GM12872 (cell line): Measurements from ENCODE around the gene RNPEPL1.

Experiments used
- CTCF ChIP-seq: IDR thresholded peaks from 3 replicates; pipeline ENCODE4 v1.5.1; 2011; ENCODE audit warnings: low read depth, mild to moderate bottlenecking, low read length, moderate library complexity; ENCODE audit not compliant: insufficient read depth

Gene RNPEPL1

GRCh38 chr2:240599141-240599583 is 30.9 kb downstream of the RNPEPL1 start:
- TF ChIP-seq CTCF, result no peak

GRCh38 chr2:240600451-240600961 is 32.2 kb downstream of the RNPEPL1 start:
- TF ChIP-seq CTCF, result no peak

- no peak for TF ChIP-seq CTCF
Measured at GRCh38 chr2:240601061-240601830, 33.0 kb downstream of the RNPEPL1 start.

GRCh38 chr2:240601831-240602160 is 33.5 kb downstream of the RNPEPL1 start:
- TF ChIP-seq CTCF, result no peak

GRCh38 chr2:240602266-240603050 is 34.2 kb downstream of the RNPEPL1 start:
- TF ChIP-seq CTCF, result no peak

GRCh38 chr2:240603081-240603835 is 35.0 kb downstream of the RNPEPL1 start:
- TF ChIP-seq CTCF, result no peak

- no peak for TF ChIP-seq CTCF
Measured at GRCh38 chr2:240603846-240604245, 35.6 kb downstream of the RNPEPL1 start.
